ENCODE measurements around the gene BCAS3. TPM values are rescaled to one million over a fixed set of nuclear protein-coding genes. Genes with fewer than 3 reads are reported as not detected.

BCAS3 gene
- total RNA-seq, 1 donor from 2014 or later: 14.5 TPM

DNA sequence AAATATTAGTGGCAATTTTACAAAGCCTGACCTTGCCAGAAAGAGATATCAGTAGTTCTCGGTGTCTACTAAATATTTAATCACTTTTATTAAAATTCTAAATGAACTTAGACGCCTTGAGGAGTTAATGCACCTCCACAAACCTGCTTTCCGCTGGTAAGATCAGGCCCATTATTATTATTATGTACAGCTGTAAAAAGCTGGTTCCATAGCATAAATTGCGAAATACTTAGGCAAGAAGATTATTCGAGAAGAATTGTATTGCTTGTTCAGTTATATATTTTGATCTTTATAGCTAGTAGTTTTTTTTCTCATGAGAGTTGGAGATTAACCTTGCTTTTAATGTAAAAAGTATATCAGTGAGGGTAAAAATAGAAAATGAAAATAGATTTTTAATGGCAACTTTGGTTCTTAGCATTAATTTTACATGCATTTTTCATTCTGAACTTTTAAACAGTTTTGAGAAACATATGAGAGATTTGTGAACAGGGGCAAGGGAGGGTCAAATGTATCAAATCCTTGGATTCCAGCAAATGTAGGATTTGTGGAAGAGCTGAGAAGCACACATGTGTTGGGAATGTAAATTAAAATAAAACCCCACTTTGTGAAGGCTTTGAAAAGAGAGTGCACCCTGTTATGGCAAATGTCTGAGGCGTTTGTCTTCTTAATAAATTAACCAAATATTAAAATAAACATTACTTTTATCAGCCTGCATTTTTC lies 471.6 kb downstream of the BCAS3 start:
- Histone ChIP-seq H3K79me2 (ENCODE audit: insufficient read depth, low read length) (no peaks in the 10 kb centered on the region), H3K36me3 (ENCODE audit: insufficient read depth, low read length) (no peaks in the 10 kb centered on the region), H3K4me2 (ENCODE audit: low read length) (no peak overlapping the region), H3K9ac (ENCODE audit: low read length) (no peak overlapping the region), H3K4me1 (ENCODE audit: insufficient read depth, low read length) (no peaks in the 10 kb centered on the region), H3K27me3 (ENCODE audit: insufficient read depth, low read length) (no peaks in the 10 kb centered on the region), H2AFZ (ENCODE audit: low read depth, low read length) (no peak overlapping the region), H3K9me3 (ENCODE audit: insufficient read depth, low read depth, low read length) (no peaks in the 10 kb centered on the region), H3K27ac (ENCODE audit: low read depth, low read length) (no peak overlapping the region), H4K20me1 (ENCODE audit: insufficient read depth, low read length) (no peaks in the 10 kb centered on the region), H3K4me3 (ENCODE audit: insufficient read depth, low read depth, low read length) (no peak overlapping the region)
- Mint-ChIP-seq H3K4me1 (ENCODE audit: low read depth, unreplicated experiment) (no peaks in the 10 kb centered on the region), H3K27ac (ENCODE audit: unreplicated experiment) (no peak overlapping the region), H3K4me3 (ENCODE audit: unreplicated experiment) (no peak overlapping the region), H3K27me3 (ENCODE audit: low read depth, unreplicated experiment) (no peaks in the 10 kb centered on the region), H3K36me3 (ENCODE audit: low read depth, unreplicated experiment) (peaks cover 3% of the 10 kb centered on the region), H3K9me3 (ENCODE audit: unreplicated experiment) (peaks cover 2% of the 10 kb centered on the region)
- TF ChIP-seq EZH2 (IDR thresholded peaks at IDR 0.05; ENCODE audit: insufficient read depth, low read length): no peak
- TF ChIP-seq, protein P1, sequence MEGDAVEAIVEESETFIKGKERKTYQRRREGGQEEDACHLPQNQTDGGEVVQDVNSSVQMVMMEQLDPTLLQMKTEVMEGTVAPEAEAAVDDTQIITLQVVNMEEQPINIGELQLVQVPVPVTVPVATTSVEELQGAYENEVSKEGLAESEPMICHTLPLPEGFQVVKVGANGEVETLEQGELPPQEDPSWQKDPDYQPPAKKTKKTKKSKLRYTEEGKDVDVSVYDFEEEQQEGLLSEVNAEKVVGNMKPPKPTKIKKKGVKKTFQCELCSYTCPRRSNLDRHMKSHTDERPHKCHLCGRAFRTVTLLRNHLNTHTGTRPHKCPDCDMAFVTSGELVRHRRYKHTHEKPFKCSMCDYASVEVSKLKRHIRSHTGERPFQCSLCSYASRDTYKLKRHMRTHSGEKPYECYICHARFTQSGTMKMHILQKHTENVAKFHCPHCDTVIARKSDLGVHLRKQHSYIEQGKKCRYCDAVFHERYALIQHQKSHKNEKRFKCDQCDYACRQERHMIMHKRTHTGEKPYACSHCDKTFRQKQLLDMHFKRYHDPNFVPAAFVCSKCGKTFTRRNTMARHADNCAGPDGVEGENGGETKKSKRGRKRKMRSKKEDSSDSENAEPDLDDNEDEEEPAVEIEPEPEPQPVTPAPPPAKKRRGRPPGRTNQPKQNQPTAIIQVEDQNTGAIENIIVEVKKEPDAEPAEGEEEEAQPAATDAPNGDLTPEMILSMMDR (IDR thresholded peaks at IDR 0.05; ENCODE audit: insufficient read depth, low read depth, low read length): no peak
- DNase-seq (ENCODE audit: low read depth) (no peak), FAIRE-seq (no peak)

- Mint-ChIP-seq H3K36me3 (ENCODE audit: low read depth, unreplicated experiment) (peaks cover 3% of the 10 kb centered on the region), H3K27me3 (ENCODE audit: low read depth, unreplicated experiment) (no peaks in the 10 kb centered on the region), H3K4me1 (ENCODE audit: low read depth, unreplicated experiment) (no peaks in the 10 kb centered on the region), H3K9me3 (ENCODE audit: unreplicated experiment) (peaks cover 2% of the 10 kb centered on the region), H3K27ac (ENCODE audit: unreplicated experiment) (no peak overlapping the region), H3K4me3 (ENCODE audit: unreplicated experiment) (no peak overlapping the region)
- TF ChIP-seq, protein P1 (IDR thresholded peaks at IDR 0.05; ENCODE audit: insufficient read depth, low read depth, low read length): no peak
- no peak for TF ChIP-seq EZH2 (IDR thresholded peaks at IDR 0.05; ENCODE audit: insufficient read depth, low read length)
- H4K20me1 ChIP-seq (ENCODE audit: insufficient read depth, low read length): no peaks in the 10 kb centered on the region
- FAIRE-seq (no peak), DNase-seq (ENCODE audit: low read depth) (no peak)
- H3K9ac ChIP-seq (ENCODE audit: low read length): no peak overlapping the region
- no peaks in the 10 kb centered on the region for H3K36me3 ChIP-seq (ENCODE audit: insufficient read depth, low read length)
- H2AFZ ChIP-seq (ENCODE audit: low read depth, low read length): no peak overlapping the region
- no peak overlapping the region for H3K27ac ChIP-seq (ENCODE audit: low read depth, low read length)
- H3K79me2 ChIP-seq (ENCODE audit: insufficient read depth, low read length): no peaks in the 10 kb centered on the region
- no peaks in the 10 kb centered on the region for H3K27me3 ChIP-seq (ENCODE audit: insufficient read depth, low read length)
- no peaks in the 10 kb centered on the region for H3K9me3 ChIP-seq (ENCODE audit: insufficient read depth, low read depth, low read length)
- H3K4me3 ChIP-seq (ENCODE audit: insufficient read depth, low read depth, low read length): no peak overlapping the region
- no peak overlapping the region for H3K4me2 ChIP-seq (ENCODE audit: low read length)
- H3K4me1 ChIP-seq (ENCODE audit: insufficient read depth, low read length): no peaks in the 10 kb centered on the region
Observed at GRCh38 chr17:61149862-61150362, 472.3 kb downstream of the BCAS3 start.

DNA sequence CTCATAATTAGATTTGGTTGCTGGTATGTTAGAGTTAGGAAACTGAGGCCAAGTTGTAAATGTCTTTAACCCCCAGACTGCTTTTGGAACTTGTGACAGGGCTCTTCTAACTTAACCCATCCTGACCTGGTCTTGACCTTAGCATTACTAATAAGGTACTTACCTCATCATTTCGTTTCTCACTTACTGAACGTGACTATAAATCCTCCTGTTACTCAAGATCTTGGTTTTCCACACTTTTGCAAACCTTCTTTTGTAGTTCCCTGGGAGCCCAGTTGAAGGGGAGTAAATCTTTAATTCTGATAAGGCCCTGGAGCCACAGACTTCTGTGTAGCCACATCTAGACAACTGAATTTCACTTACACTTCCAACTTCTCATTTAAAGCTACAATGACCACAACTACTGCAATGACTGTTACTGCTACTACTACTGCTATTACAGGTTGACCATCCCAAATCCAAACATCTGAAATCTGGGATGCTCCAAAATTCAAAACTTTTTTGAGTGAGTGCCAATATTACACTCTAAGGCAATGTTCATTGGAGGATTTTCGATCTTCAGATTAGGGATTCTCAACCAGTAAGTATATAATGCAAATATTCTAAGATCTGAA lies 473.1 kb downstream of the BCAS3 start:
- Mint-ChIP-seq H3K9me3 (ENCODE audit: unreplicated experiment) (peaks cover 2% of the 10 kb centered on the region), H3K27me3 (ENCODE audit: low read depth, unreplicated experiment) (no peaks in the 10 kb centered on the region), H3K4me3 (ENCODE audit: unreplicated experiment) (no peak overlapping the region), H3K36me3 (ENCODE audit: low read depth, unreplicated experiment) (peaks cover 3% of the 10 kb centered on the region), H3K4me1 (ENCODE audit: low read depth, unreplicated experiment) (no peaks in the 10 kb centered on the region), H3K27ac (ENCODE audit: unreplicated experiment) (no peak overlapping the region)
- Histone ChIP-seq H3K79me2 (ENCODE audit: insufficient read depth, low read length) (no peaks in the 10 kb centered on the region), H3K4me1 (ENCODE audit: insufficient read depth, low read length) (no peaks in the 10 kb centered on the region), H2AFZ (ENCODE audit: low read depth, low read length) (no peak overlapping the region), H3K4me3 (ENCODE audit: insufficient read depth, low read depth, low read length) (no peak overlapping the region), H4K20me1 (ENCODE audit: insufficient read depth, low read length) (no peaks in the 10 kb centered on the region), H3K4me2 (ENCODE audit: low read length) (no peak overlapping the region), H3K27ac (ENCODE audit: low read depth, low read length) (no peak overlapping the region), H3K36me3 (ENCODE audit: insufficient read depth, low read length) (no peaks in the 10 kb centered on the region), H3K27me3 (ENCODE audit: insufficient read depth, low read length) (no peaks in the 10 kb centered on the region), H3K9me3 (ENCODE audit: insufficient read depth, low read depth, low read length) (no peaks in the 10 kb centered on the region), H3K9ac (ENCODE audit: low read length) (no peak overlapping the region)
- DNase-seq (ENCODE audit: low read depth) (no peak), FAIRE-seq (no peak)
- no peak for TF ChIP-seq EZH2 (IDR thresholded peaks at IDR 0.05; ENCODE audit: insufficient read depth, low read length)
- TF ChIP-seq, protein P1 (IDR thresholded peaks at IDR 0.05; ENCODE audit: insufficient read depth, low read depth, low read length): no peak
